ENCODE measurements around the gene PMS2.
"Not testable (repeated sequence)": the region's sequence is repeated elsewhere in the genome, so short reads cannot be mapped to it uniquely, and the experiment has no call there.

PMS2 gene

GRCh38 chr7:6007386-6007785 is 1.5 kb downstream of the PMS2 start:
- TF ChIP-seq EGR1 (IDR thresholded peaks at IDR 0.05) (no peak), MAX (IDR thresholded peaks at IDR 0.05) (no peak), TEAD4 (IDR thresholded peaks at IDR 0.05) (no peak), ZBTB7A (IDR thresholded peaks at IDR 0.05; ENCODE audit: low read depth) (no peak), CREB1 (IDR thresholded peaks at IDR 0.05; ENCODE audit: low read depth) (no peak), FOXM1 (IDR thresholded peaks at IDR 0.05; ENCODE audit: borderline replicate concordance, low read depth) (no peak), REST (IDR thresholded peaks at IDR 0.05; ENCODE audit: low read depth) (no peak)

- TF ChIP-seq RAD21 (IDR thresholded peaks at IDR 0.05; ENCODE audit: low read depth) = peak; percentile 84
- TF ChIP-seq ZBTB7A (IDR thresholded peaks at IDR 0.05; ENCODE audit: low read depth) = no peak
These were observed 11.5 kb downstream of the PMS2 start for GRCh38 chr7:5997210-5997808.

- not testable (repeated sequence) for TF ChIP-seq TAF1 (IDR thresholded peaks at IDR 0.05; ENCODE audit: low read depth); CEBPB (IDR thresholded peaks at IDR 0.05); TEAD4 (IDR thresholded peaks at IDR 0.05)
These were observed 38.4 kb downstream of the PMS2 start, which contains the start of gene RSPH10B for GRCh38 chr7:5970347-5970911. Gene RSPH10B, minus strand, starts transcription at chr7:5970689. Its CDS starts 3,573 bp downstream, at chr7:5967116.
